Activated CD4-positive, alpha-beta memory T cell treated with anti-CD3 and anti-CD28 coated beads, Interleukin-2, amount 10 ng/mL, durations not matched to agents 7 days and 5 days (primary cell): ENCODE data around the gene TMEM139. TPM values are rescaled to one million over a fixed set of nuclear protein-coding genes. Genes with fewer than 3 reads are reported as not detected.

Experiments used
- CTCF ChIA-PET: fragments of 350-600 bp; sonication (Branson Sonifier 250); formaldehyde crosslinking; loops from one replicate; lab custom pipeline; 2021; ENCODE audit warnings: antibody characterized with exemption, inconsistent platforms; lab: Charles Lee
- POLR2A ChIA-PET: fragments of 350-600 bp; sonication (Branson Sonifier 250); formaldehyde crosslinking; loops from one replicate; lab custom pipeline; 2021; ENCODE audit warnings: antibody characterized with exemption; lab: Charles Lee
- DNase-seq: peaks from one replicate; pipeline ENCODE4 v3.0.0-alpha.2; 2020
- H3K27ac Mint-ChIP-seq: one replicate; pipeline ENCODE4 v1.8.0; 2021; ENCODE audit warnings: mild to moderate bottlenecking, mixed read lengths
- H3K27me3 Mint-ChIP-seq: one replicate; pipeline ENCODE4 v1.8.0; 2021; ENCODE audit warnings: mixed read lengths
- H3K36me3 Mint-ChIP-seq: one replicate; pipeline ENCODE4 v1.8.0; 2021; ENCODE audit warnings: low read depth, mixed read lengths
- H3K4me1 Mint-ChIP-seq: one replicate; pipeline ENCODE4 v1.8.0; 2021; ENCODE audit warnings: mixed read lengths
- H3K4me3 Mint-ChIP-seq: one replicate; pipeline ENCODE4 v1.8.0; 2021; ENCODE audit warnings: mild to moderate bottlenecking, mixed read lengths
- H3K9me3 Mint-ChIP-seq: one replicate; pipeline ENCODE4 v1.8.0; 2021; ENCODE audit warnings: mixed read lengths
- total RNA-seq, 2 experiments: library from RNA; stranded (reverse); gene quantifications; one replicate each; pipeline ENCODE4 v1.2.3, GENCODE V29; 2021

The TMEM139 gene
- total RNA-seq, 2 experiments from 2014 or later = 0.48 to 0.73 TPM

GRCh38 chr7:143308632-143309031, 23.9 kb downstream of the TMEM139 start:
- no peak for DNase-seq
- Mint-ChIP-seq H3K4me3 (no peak overlapping the region), H3K36me3 (peaks cover 82% of the 10 kb centered on the region), H3K27ac (peak overlapping the region; percentile 57), H3K9me3 (peaks cover 9% of the 10 kb centered on the region), H3K27me3 (no peaks in the 10 kb centered on the region), H3K4me1 (peaks cover 77% of the 10 kb centered on the region)
- POLR2A ChIA-PET = interaction anchor here (1.3 to 2.7 kb wide), 7 partner anchors 9 to 99 kb away, joined by 3 to 13 read pairs (median 8); partner anchors contain the start of genes CASP2 and GSTK1
- CTCF ChIA-PET = interaction anchor here (0.9 to 10.3 kb wide), 8 partner anchors 8 to 71 kb away, joined by 3 to 149 read pairs (median 12); partner anchors contain the start of gene CASP2

GRCh38 chr7:143314127-143314526, 29.4 kb downstream of the TMEM139 start:
- H3K4me3 Mint-ChIP-seq = no peak overlapping the region

GRCh38 chr7:143315776-143316175, 31.0 kb downstream of the TMEM139 start, which contains the start of gene CLCN1:
Gene CLCN1, plus strand, starts transcription at chr7:143316111. Its CDS starts 102 bp downstream, at chr7:143316213.
- peaks cover 14% of the 10 kb centered on the region for H3K36me3 Mint-ChIP-seq
- DNase-seq = no peak
- ChIA-PET POLR2A (no interaction called here), CTCF (interaction anchor here (1.3 to 2.4 kb wide), 4 partner anchors 10 to 75 kb away, joined by 3 to 7 read pairs (median 4); no protein-coding TSS in a partner anchor)
- H3K27ac Mint-ChIP-seq = no peak within 1 kb of the TSS
- H3K4me1 Mint-ChIP-seq = peaks cover 27% of the 10 kb centered on the region
- no peaks in the 10 kb centered on the region for H3K9me3 Mint-ChIP-seq
- H3K4me3 Mint-ChIP-seq = no peak within 1 kb of the TSS
- no peaks in the 10 kb centered on the region for H3K27me3 Mint-ChIP-seq

More at GRCh38 chr7:143314127-143314526, 29.4 kb downstream of the TMEM139 start:
- Mint-ChIP-seq H3K27me3 (no peaks in the 10 kb centered on the region), H3K27ac (no peak overlapping the region), H3K4me1 (peaks cover 43% of the 10 kb centered on the region), H3K36me3 (peaks cover 29% of the 10 kb centered on the region), H3K9me3 (peaks cover 3% of the 10 kb centered on the region)
- no peak for DNase-seq
- POLR2A ChIA-PET = no interaction called here
- CTCF ChIA-PET = no interaction called here

- ChIA-PET POLR2A (no interaction called here), CTCF (interaction anchor here (0.6 to 2.4 kb wide), 5 partner anchors 11 to 1614 kb away, joined by 3 to 7 read pairs (median 4); no protein-coding TSS in a partner anchor)
- no peak for DNase-seq
- no peaks in the 10 kb centered on the region for H3K27me3 Mint-ChIP-seq
- H3K4me3 Mint-ChIP-seq = no peak overlapping the region
- no peak overlapping the region for H3K27ac Mint-ChIP-seq
- peaks cover 19% of the 10 kb centered on the region for H3K4me1 Mint-ChIP-seq
- H3K9me3 Mint-ChIP-seq = no peaks in the 10 kb centered on the region
- H3K36me3 Mint-ChIP-seq = peaks cover 9% of the 10 kb centered on the region
Observed at GRCh38 chr7:143316492-143316891, 31.7 kb downstream of the TMEM139 start.

GRCh38 chr7:143318661-143319060, 33.9 kb downstream of the TMEM139 start:
- DNase-seq = no peak
- ChIA-PET CTCF (interaction anchor here (1.2 kb wide), 1 partner anchor 13 kb away, joined by 4 read pairs; no protein-coding TSS in a partner anchor), POLR2A (interaction anchor here (1.9 kb wide), 1 partner anchor 8 kb away, joined by 5 read pairs; no protein-coding TSS in a partner anchor)
- H3K36me3 Mint-ChIP-seq = no peaks in the 10 kb centered on the region
- H3K27ac Mint-ChIP-seq = no peak overlapping the region
- H3K4me1 Mint-ChIP-seq = peaks cover 9% of the 10 kb centered on the region
- no peaks in the 10 kb centered on the region for H3K27me3 Mint-ChIP-seq
- no peak overlapping the region for H3K4me3 Mint-ChIP-seq
- H3K9me3 Mint-ChIP-seq = no peaks in the 10 kb centered on the region

- Mint-ChIP-seq H3K36me3 (no peaks in the 10 kb centered on the region), H3K27ac (no peak overlapping the region), H3K9me3 (no peaks in the 10 kb centered on the region), H3K27me3 (no peaks in the 10 kb centered on the region), H3K4me3 (no peak overlapping the region), H3K4me1 (peaks cover 14% of the 10 kb centered on the region)
- no peak for DNase-seq
- POLR2A ChIA-PET = no interaction called here
- CTCF ChIA-PET = no interaction called here
Observed at GRCh38 chr7:143320620-143321019, 35.9 kb downstream of the TMEM139 start.

GRCh38 chr7:143321242-143321641, 36.5 kb downstream of the TMEM139 start:
- no peak overlapping the region for H3K4me3 Mint-ChIP-seq
- no peaks in the 10 kb centered on the region for H3K9me3 Mint-ChIP-seq
- CTCF ChIA-PET = no interaction called here
- H3K36me3 Mint-ChIP-seq = no peaks in the 10 kb centered on the region
- no peaks in the 10 kb centered on the region for H3K27me3 Mint-ChIP-seq
- H3K27ac Mint-ChIP-seq = no peak overlapping the region
- peaks cover 16% of the 10 kb centered on the region for H3K4me1 Mint-ChIP-seq
- POLR2A ChIA-PET = no interaction called here
- no peak for DNase-seq

- Mint-ChIP-seq H3K36me3 (no peaks in the 10 kb centered on the region), H3K9me3 (no peaks in the 10 kb centered on the region), H3K27me3 (no peaks in the 10 kb centered on the region), H3K4me3 (no peak overlapping the region), H3K4me1 (peaks cover 15% of the 10 kb centered on the region), H3K27ac (no peak overlapping the region)
- ChIA-PET POLR2A (no interaction called here), CTCF (interaction anchor here (0.8 to 2.4 kb wide), 2 partner anchors 23 to 93 kb away, joined by 3 to 5 read pairs; no protein-coding TSS in a partner anchor)
- DNase-seq = no peak
Observed at GRCh38 chr7:143321734-143322133, 37.0 kb downstream of the TMEM139 start.

GRCh38 chr7:143322760-143323633, 38.2 kb downstream of the TMEM139 start:
- no peaks in the 10 kb centered on the region for H3K27me3 Mint-ChIP-seq
- H3K27ac Mint-ChIP-seq = no peak overlapping the region
- H3K4me1 Mint-ChIP-seq = peaks cover 13% of the 10 kb centered on the region
- H3K36me3 Mint-ChIP-seq = no peaks in the 10 kb centered on the region
- H3K9me3 Mint-ChIP-seq = no peaks in the 10 kb centered on the region
- POLR2A ChIA-PET = no interaction called here
- CTCF ChIA-PET = interaction anchor here (2.4 kb wide), 1 partner anchor 22 kb away, joined by 5 read pairs; no protein-coding TSS in a partner anchor
- no peak overlapping the region for H3K4me3 Mint-ChIP-seq
- DNase-seq = no peak

GRCh38 chr7:143323653-143324052, 38.9 kb downstream of the TMEM139 start:
- Mint-ChIP-seq H3K9me3 (no peaks in the 10 kb centered on the region), H3K4me3 (no peak overlapping the region), H3K36me3 (no peaks in the 10 kb centered on the region), H3K27me3 (no peaks in the 10 kb centered on the region), H3K27ac (no peak overlapping the region), H3K4me1 (peaks cover 13% of the 10 kb centered on the region)
- no peak for DNase-seq
- CTCF ChIA-PET = interaction anchor here (2.4 kb wide), 1 partner anchor 21 kb away, joined by 5 read pairs; no protein-coding TSS in a partner anchor
- POLR2A ChIA-PET = no interaction called here

- peak overlapping the region; percentile 56 for H3K27ac Mint-ChIP-seq
- DNase-seq = no peak
- H3K4me1 Mint-ChIP-seq = peaks cover 13% of the 10 kb centered on the region
- ChIA-PET CTCF (interaction anchor here (0.6 to 1.5 kb wide), 5 partner anchors 11 to 85 kb away, joined by 3 to 8 read pairs (median 5); no protein-coding TSS in a partner anchor), POLR2A (interaction anchor here (1.0 kb wide), 1 partner anchor 15 kb away, joined by 3 read pairs; no protein-coding TSS in a partner anchor)
- H3K27me3 Mint-ChIP-seq = no peaks in the 10 kb centered on the region
- no peaks in the 10 kb centered on the region for H3K9me3 Mint-ChIP-seq
- no peak overlapping the region for H3K4me3 Mint-ChIP-seq
- H3K36me3 Mint-ChIP-seq = no peaks in the 10 kb centered on the region
Observed at GRCh38 chr7:143325240-143325639, 40.5 kb downstream of the TMEM139 start.

GRCh38 chr7:143327903-143328302, 43.1 kb downstream of the TMEM139 start:
- Mint-ChIP-seq H3K27me3 (peaks cover 2% of the 10 kb centered on the region), H3K27ac (no peak overlapping the region), H3K4me1 (peaks cover 13% of the 10 kb centered on the region), H3K9me3 (no peaks in the 10 kb centered on the region), H3K4me3 (no peak overlapping the region), H3K36me3 (no peaks in the 10 kb centered on the region)
- DNase-seq = no peak
- ChIA-PET POLR2A (interaction anchor here (0.9 to 1.1 kb wide), 3 partner anchors 17 to 57 kb away, joined by 3 to 5 read pairs (median 4); no protein-coding TSS in a partner anchor), CTCF (interaction anchor here (1.3 kb wide), 1 partner anchor 44 kb away, joined by 6 read pairs; no protein-coding TSS in a partner anchor)
